Measurements from ENCODE around the gene SNU13.

DNA sequence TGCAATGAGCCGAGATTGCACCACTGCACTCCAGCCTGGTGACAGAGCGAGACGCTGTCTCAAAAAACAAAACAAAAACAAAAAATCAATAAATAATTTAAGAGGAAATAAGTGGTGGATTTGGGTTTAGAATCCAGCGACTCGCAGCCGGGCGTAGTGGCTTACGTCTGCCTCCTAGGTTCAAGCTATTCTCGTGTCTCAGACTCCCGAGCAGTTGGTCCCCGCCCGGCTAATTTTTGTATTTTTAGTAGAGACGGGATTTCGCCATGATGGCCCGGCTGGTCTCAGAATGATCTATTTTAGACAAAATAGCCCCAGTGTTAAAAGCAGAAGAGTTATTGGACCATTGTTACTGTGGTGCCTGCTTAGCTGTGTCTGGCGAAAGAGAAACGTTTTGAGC, 29.8 kb downstream of the SNU13 start:
- no peak for TF ChIP-seq SUZ12 (IDR thresholded peaks at IDR 0.05; ENCODE audit: extremely low read depth, insufficient read depth, insufficient read length)
- no peak for TF ChIP-seq ZNF274 (IDR thresholded peaks at IDR 0.05; ENCODE audit: low read depth, low read length)
- TF ChIP-seq YY1 (IDR thresholded peaks at IDR 0.05; ENCODE audit: insufficient read depth, insufficient read length) = no peak
